GM18867 (cell line): ENCODE measurements around the gene VWA3B.
"Not testable (repeated sequence)": the region's sequence is repeated elsewhere in the genome, so short reads cannot be mapped to it uniquely, and the experiment has no call there.

ENCODE experiments used
- ATAC-seq: cut with Tn5 transposase; IDR thresholded peaks from one replicate; pipeline ENCODE4 v1.9.1; 2021; ENCODE audit warnings: mild to moderate bottlenecking, moderate library complexity; ENCODE audit not compliant: unreplicated experiment

VWA3B gene

GRCh38 chr2:98087447-98088020, 567 bp downstream of the VWA3B start:
- ATAC-seq, result no peak

GRCh38 chr2:98088261-98088660, 1.3 kb downstream of the VWA3B start:
- no peak for ATAC-seq

GRCh38 chr2:98089941-98090340, 3.0 kb downstream of the VWA3B start:
- ATAC-seq, result no peak

- ATAC-seq, result no peak
Observed at GRCh38 chr2:98090951-98091350, 4.0 kb downstream of the VWA3B start.

GRCh38 chr2:98091738-98092137, 4.8 kb downstream of the VWA3B start:
- ATAC-seq, result no peak

GRCh38 chr2:98093146-98093545, 6.2 kb downstream of the VWA3B start:
- no peak for ATAC-seq

GRCh38 chr2:98093611-98094010, 6.6 kb downstream of the VWA3B start:
- no peak for ATAC-seq

GRCh38 chr2:98099939-98100743, 13.2 kb downstream of the VWA3B start:
- ATAC-seq, result no peak

GRCh38 chr2:98102315-98102714, 15.3 kb downstream of the VWA3B start:
- not testable (repeated sequence) for ATAC-seq

- no peak for ATAC-seq
Observed at GRCh38 chr2:98102878-98103277, 15.9 kb downstream of the VWA3B start.

- ATAC-seq, result no peak
Observed at GRCh38 chr2:98108110-98108509, 21.1 kb downstream of the VWA3B start.

- ATAC-seq, result no peak
Observed at GRCh38 chr2:98110741-98111140, 23.8 kb downstream of the VWA3B start.

GRCh38 chr2:98114643-98115330, 27.8 kb downstream of the VWA3B start:
- ATAC-seq, result no peak

GRCh38 chr2:98118161-98118560, 31.2 kb downstream of the VWA3B start:
- ATAC-seq, result no peak

GRCh38 chr2:98118852-98119251, 31.9 kb downstream of the VWA3B start:
- no peak for ATAC-seq

GRCh38 chr2:98121149-98121548, 34.2 kb downstream of the VWA3B start:
- ATAC-seq, result no peak

GRCh38 chr2:98122524-98122923, 35.6 kb downstream of the VWA3B start:
- no peak for ATAC-seq

- no peak for ATAC-seq
Observed at GRCh38 chr2:98123286-98123685, 36.3 kb downstream of the VWA3B start.

- no peak for ATAC-seq
Observed at GRCh38 chr2:98126061-98126460, 39.1 kb downstream of the VWA3B start.

GRCh38 chr2:98127229-98127989, 40.4 kb downstream of the VWA3B start:
- ATAC-seq, result no peak

GRCh38 chr2:98128556-98129109, 41.7 kb downstream of the VWA3B start:
- ATAC-seq, result no peak
